ENCODE data around the gene SOD2.
"Not testable (repeated sequence)": the region's sequence is repeated elsewhere in the genome, so short reads cannot be mapped to it uniquely, and the experiment has no call there.

Gene SOD2

DNA sequence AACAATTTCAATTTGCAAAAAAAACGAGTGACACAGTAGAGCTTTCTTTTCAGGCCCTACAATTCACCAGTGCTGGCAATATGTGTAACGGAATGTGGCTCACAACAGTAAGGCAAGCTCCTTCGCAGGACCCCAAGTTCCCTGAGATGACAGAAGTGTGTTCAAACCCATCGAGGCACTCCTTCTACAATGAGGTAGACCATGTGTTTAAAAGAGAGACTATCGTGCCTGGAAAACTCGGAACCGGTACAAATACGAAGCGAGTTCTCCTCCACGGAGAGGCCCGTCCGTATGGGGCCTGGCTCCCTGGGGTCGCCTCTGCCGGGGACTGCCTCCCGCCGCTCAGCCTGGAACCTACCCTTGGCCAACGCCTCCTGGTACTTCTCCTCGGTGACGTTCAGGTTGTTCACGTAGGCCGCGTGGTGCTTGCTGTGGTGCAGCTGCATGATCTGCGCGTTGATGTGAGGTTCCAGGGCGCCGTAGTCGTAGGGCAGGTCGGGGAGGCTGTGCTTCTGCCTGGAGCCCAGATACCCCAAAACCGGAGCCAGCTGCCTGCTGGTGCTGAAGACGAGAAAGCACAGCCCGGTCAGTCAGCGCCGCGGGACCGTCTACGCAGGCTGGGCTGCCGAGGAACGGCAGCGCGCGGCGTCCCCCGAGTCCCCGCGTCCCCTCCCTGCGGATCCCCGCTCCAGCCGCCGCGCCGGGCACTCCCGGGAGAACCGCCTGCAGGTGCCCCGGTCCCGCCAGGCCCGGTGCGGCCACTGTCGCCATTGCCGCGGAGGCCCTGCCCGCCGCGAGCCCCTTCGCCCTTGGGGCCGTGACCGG is 526 bp downstream of the SOD2 start:
- TF ChIP-seq, protein P1, sequence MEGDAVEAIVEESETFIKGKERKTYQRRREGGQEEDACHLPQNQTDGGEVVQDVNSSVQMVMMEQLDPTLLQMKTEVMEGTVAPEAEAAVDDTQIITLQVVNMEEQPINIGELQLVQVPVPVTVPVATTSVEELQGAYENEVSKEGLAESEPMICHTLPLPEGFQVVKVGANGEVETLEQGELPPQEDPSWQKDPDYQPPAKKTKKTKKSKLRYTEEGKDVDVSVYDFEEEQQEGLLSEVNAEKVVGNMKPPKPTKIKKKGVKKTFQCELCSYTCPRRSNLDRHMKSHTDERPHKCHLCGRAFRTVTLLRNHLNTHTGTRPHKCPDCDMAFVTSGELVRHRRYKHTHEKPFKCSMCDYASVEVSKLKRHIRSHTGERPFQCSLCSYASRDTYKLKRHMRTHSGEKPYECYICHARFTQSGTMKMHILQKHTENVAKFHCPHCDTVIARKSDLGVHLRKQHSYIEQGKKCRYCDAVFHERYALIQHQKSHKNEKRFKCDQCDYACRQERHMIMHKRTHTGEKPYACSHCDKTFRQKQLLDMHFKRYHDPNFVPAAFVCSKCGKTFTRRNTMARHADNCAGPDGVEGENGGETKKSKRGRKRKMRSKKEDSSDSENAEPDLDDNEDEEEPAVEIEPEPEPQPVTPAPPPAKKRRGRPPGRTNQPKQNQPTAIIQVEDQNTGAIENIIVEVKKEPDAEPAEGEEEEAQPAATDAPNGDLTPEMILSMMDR (conservative IDR thresholded peaks at IDR 0.05): no peak
- peak overlapping the region; percentile 90 for H3K27ac ChIP-seq

DNA sequence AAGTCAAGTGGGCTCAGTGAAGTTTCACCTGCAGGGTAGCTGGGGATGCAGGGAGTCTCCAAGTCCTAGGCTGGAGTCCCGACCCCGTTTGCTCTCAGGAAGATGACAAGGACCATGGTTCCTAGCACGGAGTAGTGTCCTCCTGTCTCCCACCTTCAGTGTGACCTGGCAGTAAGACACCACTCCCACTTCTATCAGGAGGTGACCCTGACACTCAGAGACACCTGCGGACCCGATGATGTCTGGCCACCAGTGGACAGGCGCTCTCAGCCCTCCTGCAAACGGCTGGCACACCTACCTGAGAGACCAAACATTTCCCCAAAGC is 1.1 kb downstream of the SOD2 start:
- H3K27ac ChIP-seq: peak overlapping the region; percentile 90
- TF ChIP-seq, protein P1 (conservative IDR thresholded peaks at IDR 0.05): no peak

DNA sequence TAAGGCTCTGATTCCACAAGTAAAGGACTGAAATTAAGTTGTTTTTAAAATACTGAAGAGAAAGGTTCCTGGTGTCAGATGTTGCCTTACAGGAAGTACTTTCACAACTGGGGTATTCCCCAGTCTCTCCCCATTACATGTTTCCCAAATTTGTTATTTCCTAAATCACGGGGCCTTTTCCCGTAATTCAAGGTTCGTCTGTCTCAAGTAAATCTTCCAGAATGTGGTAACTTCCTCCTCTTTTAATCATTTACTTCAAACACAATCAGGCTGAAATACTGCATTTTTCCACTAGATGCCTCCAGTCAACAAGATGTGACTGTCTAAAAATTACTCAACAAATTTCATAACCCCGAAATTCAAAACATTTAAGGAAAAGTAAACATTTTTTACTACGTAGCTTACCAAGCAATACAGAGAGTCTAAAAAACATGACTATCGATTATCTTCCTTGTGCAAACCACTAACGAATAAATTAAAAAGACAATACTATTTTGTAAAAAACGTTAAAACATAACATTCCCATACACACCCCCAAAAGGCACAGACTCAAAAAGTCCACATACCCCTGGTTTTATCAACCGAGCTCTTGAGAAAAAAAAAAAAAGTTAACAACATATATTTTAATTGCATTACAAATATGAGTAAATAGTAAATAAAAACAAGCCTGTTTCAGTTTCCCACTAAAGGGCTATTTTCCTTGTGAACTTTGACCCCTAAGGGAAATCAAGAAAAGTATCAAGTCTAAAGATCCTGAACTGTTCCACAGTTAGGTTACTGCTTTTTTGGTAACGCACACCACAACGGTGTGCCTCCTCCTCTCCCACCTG is 1.7 kb downstream of the SOD2 start:
- TF ChIP-seq, protein P1 (conservative IDR thresholded peaks at IDR 0.05): peak; percentile 82
- H3K27ac ChIP-seq: peak overlapping the region; percentile 90

DNA sequence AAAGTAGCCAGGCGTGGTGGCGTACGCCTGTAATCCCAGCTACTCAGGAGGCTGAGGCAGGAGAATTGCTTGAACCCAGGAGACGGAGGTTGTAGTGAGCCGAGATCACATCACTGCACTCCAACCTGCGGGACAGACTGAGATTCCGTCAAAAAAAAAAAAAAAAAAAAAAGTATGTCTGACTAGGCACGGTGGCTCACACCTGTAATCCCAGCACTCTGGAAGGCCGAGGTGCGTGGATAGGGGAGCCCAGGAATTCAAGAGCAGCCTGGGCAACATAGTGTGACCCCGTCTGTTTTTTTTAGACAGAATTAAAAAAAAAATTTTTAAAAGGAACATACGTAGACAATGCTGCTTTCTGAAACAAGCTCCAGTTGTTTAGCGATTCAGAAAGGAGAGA is 2.9 kb downstream of the SOD2 start:
- not testable (repeated sequence) for H3K27ac ChIP-seq

DNA sequence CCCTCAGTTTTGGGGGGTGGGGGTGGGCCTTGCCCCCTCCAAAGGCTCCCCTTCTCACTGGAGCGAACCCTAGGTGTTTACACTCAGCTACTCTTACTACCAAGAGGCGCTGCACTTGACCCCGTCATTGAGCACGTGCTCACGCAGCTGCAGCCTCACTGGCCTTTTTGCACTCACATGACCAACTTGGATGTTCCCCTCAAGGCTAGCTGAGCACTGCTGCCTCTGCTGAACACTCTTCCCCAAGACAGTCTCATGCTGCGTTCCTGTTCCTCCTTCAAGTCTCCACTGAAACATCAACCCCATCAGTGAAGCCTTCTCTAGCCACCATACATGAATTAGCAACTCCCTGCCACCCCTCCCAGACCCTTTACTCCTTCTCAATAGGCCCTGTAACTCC is 4.0 kb downstream of the SOD2 start:
- no peak overlapping the region for H3K27ac ChIP-seq
- TF ChIP-seq, protein P1 (conservative IDR thresholded peaks at IDR 0.05): no peak

DNA sequence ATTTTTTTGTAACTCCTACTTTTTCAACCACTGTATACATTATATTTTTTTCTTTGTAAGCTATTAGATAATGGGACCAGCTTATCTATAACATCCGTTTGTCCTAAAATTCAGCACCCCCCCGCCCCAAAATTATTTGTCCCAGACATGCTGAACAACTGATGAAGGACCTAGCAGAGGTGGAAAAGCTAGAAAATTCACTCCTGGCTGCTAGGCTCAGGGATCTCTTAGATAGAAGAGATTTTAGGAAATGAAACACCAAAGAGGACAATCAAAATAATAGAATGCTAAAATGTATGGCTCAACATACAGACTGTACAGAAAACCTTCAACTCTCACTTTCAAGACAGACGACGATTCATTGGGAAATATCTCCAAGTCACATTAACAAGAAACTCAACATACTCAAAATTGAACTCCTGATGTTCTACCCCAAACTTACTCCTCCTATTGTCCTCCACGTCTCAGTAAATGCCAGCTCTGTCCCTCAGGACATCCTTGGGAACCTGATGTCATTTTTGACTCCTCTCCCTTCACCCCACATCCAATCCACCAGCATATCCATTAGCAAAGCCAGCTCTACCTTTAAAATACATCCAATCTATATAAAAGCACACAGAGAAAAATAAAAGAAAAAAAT is 4.7 kb downstream of the SOD2 start:
- TF ChIP-seq, protein P1 (conservative IDR thresholded peaks at IDR 0.05): no peak
- no peak overlapping the region for H3K27ac ChIP-seq

DNA sequence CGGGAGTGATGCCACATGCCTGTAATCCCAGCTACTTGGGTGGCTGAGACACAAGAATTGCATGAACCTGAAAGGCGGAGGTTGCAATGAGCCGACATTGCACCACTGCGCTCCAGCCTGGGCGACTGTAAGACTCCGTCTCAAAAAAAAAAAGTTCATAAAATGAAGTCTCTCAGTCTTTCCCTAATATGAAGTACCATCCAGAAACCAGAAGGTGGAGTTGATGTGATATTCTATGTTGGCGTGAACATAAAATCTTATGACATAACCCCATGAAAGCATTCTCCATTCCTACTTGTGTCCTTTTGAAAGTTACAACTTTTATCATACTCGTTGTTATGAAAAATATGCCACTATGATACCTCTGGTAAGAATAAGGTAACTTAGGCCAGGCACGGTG is 5.7 kb downstream of the SOD2 start:
- H3K27ac ChIP-seq: no peak overlapping the region
- TF ChIP-seq, protein P1 (conservative IDR thresholded peaks at IDR 0.05): no peak

Data from VCaP (cell line).